GM18870 (cell line): ENCODE data around the gene GGN.
A peak's percentile ranks its signal among the peaks of the same experiment; 100 is the strongest.
"Not testable (repeated sequence)": the region's sequence is repeated elsewhere in the genome, so short reads cannot be mapped to it uniquely, and the experiment has no call there.

Experiments used
- ATAC-seq: cut with Tn5 transposase; IDR thresholded peaks from one replicate; pipeline ENCODE4 v1.9.1; 2021; ENCODE audit warnings: moderate library complexity; ENCODE audit not compliant: unreplicated experiment

Gene GGN

GRCh38 chr19:38362946-38363688 lies 24.7 kb downstream of the GGN start:
- not testable (repeated sequence) for ATAC-seq

GRCh38 chr19:38362076-38362945 lies 25.5 kb downstream of the GGN start:
- ATAC-seq: no peak

- ATAC-seq: no peak
Observed at GRCh38 chr19:38361633-38362075, 26.2 kb downstream of the GGN start.

GRCh38 chr19:38360839-38361631 lies 26.8 kb downstream of the GGN start:
- no peak for ATAC-seq

- ATAC-seq: no peak
Observed at GRCh38 chr19:38360351-38360750, 27.5 kb downstream of the GGN start.

GRCh38 chr19:38359242-38360021 lies 28.4 kb downstream of the GGN start:
- no peak for ATAC-seq

GRCh38 chr19:38358071-38358470 lies 29.8 kb downstream of the GGN start:
- no peak for ATAC-seq

GRCh38 chr19:38355728-38356725 lies 31.8 kb downstream of the GGN start:
- ATAC-seq: no peak

GRCh38 chr19:38352611-38353010 lies 35.2 kb downstream of the GGN start:
- ATAC-seq: no peak

GRCh38 chr19:38351865-38352395 lies 35.9 kb downstream of the GGN start:
- ATAC-seq: no peak

GRCh38 chr19:38350883-38351282 lies 37.0 kb downstream of the GGN start:
- ATAC-seq: no peak

- no peak for ATAC-seq
Observed at GRCh38 chr19:38346837-38347236, 41.0 kb downstream of the GGN start.

- ATAC-seq: no peak
Observed at GRCh38 chr19:38340927-38341326, 46.9 kb downstream of the GGN start.

GRCh38 chr19:38339011-38339410 lies 48.8 kb downstream of the GGN start:
- ATAC-seq: not testable (repeated sequence)

- no peak for ATAC-seq
Observed at GRCh38 chr19:38337360-38337653, 50.5 kb downstream of the GGN start.

- peak; percentile 40 for ATAC-seq
Observed at GRCh38 chr19:38336638-38337359, 51.0 kb downstream of the GGN start.

GRCh38 chr19:38335949-38336637 lies 51.7 kb downstream of the GGN start:
- ATAC-seq: peak; percentile 51
